SK-N-MC (cell line): ENCODE results near the gene CPLX1.

Source experiments
- EZH2 ChIP-seq: fragments of 200-600 bp; sonication (generic); IDR thresholded peaks from one replicate; pipeline ENCODE4 v1.6.1; 2017; ENCODE audit warnings: antibody characterized with exemption
- POLR2AphosphoS5 ChIP-seq: IDR thresholded peaks from 2 replicates; pipeline ENCODE4 v1.6.1; 2012; ENCODE audit warnings: mild to moderate bottlenecking, low read depth, low read length, borderline replicate concordance

DNA sequence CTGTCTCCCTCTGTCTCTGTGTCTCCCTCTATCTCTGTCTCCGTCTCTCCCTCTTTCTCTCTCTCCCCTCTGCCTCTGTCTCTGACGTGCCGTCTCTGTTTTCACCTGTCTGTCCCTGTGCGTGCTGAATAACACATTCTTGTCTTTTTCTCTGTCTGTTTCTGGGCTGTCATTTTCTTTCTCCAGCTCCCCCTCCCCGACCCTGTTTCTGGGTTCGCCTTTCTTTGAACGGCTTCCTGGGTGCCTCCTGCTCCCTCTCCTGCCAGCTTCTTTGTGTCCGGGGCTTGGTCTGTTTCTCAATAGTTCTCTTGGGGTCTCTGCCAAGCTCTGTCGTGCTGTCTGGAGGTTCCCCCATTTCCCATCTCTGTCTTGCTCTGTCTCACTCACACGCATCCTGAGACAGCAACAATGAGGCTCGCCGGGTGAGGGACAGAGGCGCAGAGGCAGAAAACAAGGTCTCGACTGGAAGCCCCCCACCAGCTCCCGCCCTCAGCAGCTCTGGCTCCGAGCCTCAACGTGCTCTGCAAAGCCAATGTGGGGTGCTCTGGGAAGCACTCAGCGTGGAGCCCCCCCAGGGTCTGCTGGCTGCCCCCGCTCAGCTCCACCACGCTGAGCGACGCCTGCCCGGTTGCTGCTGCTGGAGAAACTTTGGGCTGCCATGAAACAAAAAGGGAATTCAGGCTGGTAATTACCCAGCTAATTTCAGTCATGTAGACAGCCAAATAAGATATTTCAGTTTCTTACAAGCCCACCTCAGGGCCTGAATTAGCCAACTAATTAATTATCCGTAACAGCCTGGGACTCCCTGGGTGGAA is 3.4 kb downstream of the CPLX1 start:
- TF ChIP-seq EZH2, result no peak
- TF ChIP-seq POLR2AphosphoS5, result no peak
